Measurements from ENCODE around the gene ZDHHC14.

Gene ZDHHC14

GRCh38 chr6:157647261-157647915 lies 266.4 kb downstream of the ZDHHC14 start:
- Histone ChIP-seq H3K27ac (peak overlapping the region; percentile 69; the same call in 1 of the 2 replicates), H3K36me3 (peaks cover 6% of the 10 kb centered on the region), H3K27me3 (ENCODE audit: insufficient read depth, low read depth, severe bottlenecking) (no peaks in the 10 kb centered on the region), H3K9me3 (ENCODE audit: severe bottlenecking) (no peaks in the 10 kb centered on the region), H3K4me3 (ENCODE audit: low read depth, low read length) (no peak overlapping the region)
- no peak for DNase-seq
- TF ChIP-seq CTCF (IDR thresholded peaks at IDR 0.05; ENCODE audit: low read depth, low read length): no peak

GRCh38 chr6:157648561-157648960 lies 267.6 kb downstream of the ZDHHC14 start:
- Histone ChIP-seq H3K27me3 (ENCODE audit: insufficient read depth, low read depth, severe bottlenecking) (no peaks in the 10 kb centered on the region), H3K27ac (peak overlapping the region; percentile 69), H3K4me3 (ENCODE audit: low read depth, low read length) (no peak overlapping the region), H3K9me3 (ENCODE audit: severe bottlenecking) (no peaks in the 10 kb centered on the region), H3K36me3 (peaks cover 6% of the 10 kb centered on the region)
- peak; percentile 67 for DNase-seq
- TF ChIP-seq CTCF (IDR thresholded peaks at IDR 0.05; ENCODE audit: low read depth, low read length): no peak

- no peak overlapping the region for H3K4me3 ChIP-seq (ENCODE audit: low read depth, low read length)
- H3K27ac ChIP-seq: peak overlapping the region; percentile 69
- no peak for TF ChIP-seq CTCF (IDR thresholded peaks at IDR 0.05; ENCODE audit: low read depth, low read length)
- no peak for DNase-seq
- H3K36me3 ChIP-seq: peaks cover 6% of the 10 kb centered on the region
- H3K27me3 ChIP-seq (ENCODE audit: insufficient read depth, low read depth, severe bottlenecking): no peaks in the 10 kb centered on the region
- no peaks in the 10 kb centered on the region for H3K9me3 ChIP-seq (ENCODE audit: severe bottlenecking)
Measured at GRCh38 chr6:157649311-157650260, 268.6 kb downstream of the ZDHHC14 start.

GRCh38 chr6:157650261-157650640 lies 269.3 kb downstream of the ZDHHC14 start:
- no peak for TF ChIP-seq CTCF (IDR thresholded peaks at IDR 0.05; ENCODE audit: low read depth, low read length)
- Histone ChIP-seq H3K27me3 (ENCODE audit: insufficient read depth, low read depth, severe bottlenecking) (no peaks in the 10 kb centered on the region), H3K27ac (no peak overlapping the region), H3K9me3 (ENCODE audit: severe bottlenecking) (no peaks in the 10 kb centered on the region), H3K36me3 (peaks cover 6% of the 10 kb centered on the region), H3K4me3 (ENCODE audit: low read depth, low read length) (no peak overlapping the region)
- DNase-seq: no peak

GRCh38 chr6:157650801-157651200 lies 269.8 kb downstream of the ZDHHC14 start:
- H3K27me3 ChIP-seq (ENCODE audit: insufficient read depth, low read depth, severe bottlenecking): no peaks in the 10 kb centered on the region
- TF ChIP-seq CTCF (IDR thresholded peaks at IDR 0.05; ENCODE audit: low read depth, low read length): no peak
- no peaks in the 10 kb centered on the region for H3K9me3 ChIP-seq (ENCODE audit: severe bottlenecking)
- H3K36me3 ChIP-seq: peaks cover 6% of the 10 kb centered on the region
- no peak for DNase-seq
- H3K27ac ChIP-seq: no peak overlapping the region; the same call in 1 of the 2 replicates
- H3K4me3 ChIP-seq (ENCODE audit: low read depth, low read length): no peak overlapping the region
